GM21528 (cell line): ENCODE results near the gene C3orf18.
A peak's percentile ranks its signal among the peaks of the same experiment; 100 is the strongest.

Experiments
- ATAC-seq: cut with Tn5 transposase; IDR thresholded peaks from one replicate; pipeline ENCODE4 v1.9.1; 2021; ENCODE audit warnings: mild to moderate bottlenecking, moderate library complexity; ENCODE audit not compliant: unreplicated experiment, low FRiP score

Gene C3orf18

GRCh38 chr3:50604110-50604621 lies 36.6 kb upstream of the C3orf18 start:
- ATAC-seq = no peak

DNA sequence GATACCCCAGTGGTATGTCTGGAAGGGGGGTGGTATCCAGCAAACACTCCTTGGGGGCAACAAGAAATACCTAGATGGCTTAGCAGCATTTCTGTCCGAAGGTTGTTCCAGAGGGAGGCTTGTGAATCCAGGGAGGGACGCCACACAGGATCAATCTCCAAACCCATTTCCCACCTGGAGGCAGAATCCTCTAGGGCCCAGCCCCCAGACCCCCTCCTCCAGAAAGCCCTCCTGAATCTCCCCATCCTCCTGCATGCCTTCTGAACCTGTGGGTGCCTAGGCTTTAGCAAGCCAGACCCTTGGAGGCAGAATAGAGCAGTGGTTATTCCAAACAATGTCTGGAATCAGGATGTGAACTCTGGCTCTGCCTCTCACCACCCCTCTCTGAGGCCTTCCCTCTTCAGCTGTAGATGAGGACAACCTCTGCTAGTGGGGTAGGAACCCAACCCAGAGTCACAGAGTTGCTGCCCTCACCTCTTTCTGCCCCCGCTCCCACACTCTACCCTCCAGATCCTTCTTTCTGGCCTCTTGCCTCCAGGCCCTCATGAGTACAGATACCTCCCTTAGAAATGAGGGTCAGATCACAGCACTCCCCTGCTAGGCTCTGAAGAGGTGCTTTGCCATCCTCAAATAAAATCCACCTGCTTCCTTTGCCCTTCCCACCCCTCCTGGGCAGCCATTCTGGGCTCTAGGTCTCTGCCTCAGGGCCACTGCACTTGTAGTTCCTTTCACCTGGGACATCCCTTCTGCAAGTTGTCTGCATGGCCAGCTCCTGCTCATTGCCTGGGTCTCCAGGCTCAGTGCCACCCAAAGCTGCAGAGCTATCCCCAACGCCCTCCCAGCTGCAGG lies 35.9 kb upstream of the C3orf18 start:
- no peak for ATAC-seq

GRCh38 chr3:50602595-50603191 lies 35.1 kb upstream of the C3orf18 start:
- no peak for ATAC-seq

DNA sequence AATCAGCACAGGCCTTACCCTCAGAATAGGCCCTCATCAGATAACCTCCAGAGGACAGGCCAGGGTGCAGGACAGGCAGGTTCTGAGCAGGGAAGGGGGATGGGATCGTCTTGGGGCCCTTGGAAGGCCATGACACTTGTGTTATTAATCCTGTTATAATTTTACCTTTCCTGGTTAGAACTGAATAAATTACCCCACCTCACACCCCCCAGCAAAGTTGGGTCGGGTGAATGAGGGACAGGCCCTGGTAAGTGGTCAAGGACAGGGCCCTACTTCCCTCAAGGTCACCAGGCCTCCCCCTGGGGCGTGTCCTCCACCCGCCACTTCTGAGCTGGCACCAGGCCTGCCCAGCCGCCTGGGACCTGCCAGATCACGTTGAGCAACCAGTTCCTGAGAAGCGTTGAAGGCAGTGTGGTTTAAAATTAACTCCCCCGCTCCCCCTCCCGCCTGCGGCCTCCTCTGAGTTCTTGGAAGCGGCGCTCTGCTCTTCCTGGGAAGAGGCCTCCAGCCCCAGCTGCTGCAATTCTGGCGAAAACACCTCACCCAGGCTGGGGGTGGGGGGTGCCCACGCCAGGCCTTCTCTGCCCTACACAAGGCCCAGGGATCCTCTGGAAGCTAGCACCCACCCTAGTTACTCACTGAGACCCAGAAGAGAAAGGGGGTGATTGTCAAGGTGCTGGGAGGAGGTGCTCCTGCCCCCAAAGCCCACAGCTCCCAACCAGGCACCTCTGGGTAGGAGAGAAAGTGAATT lies 33.5 kb upstream of the C3orf18 start:
- ATAC-seq = no peak

DNA sequence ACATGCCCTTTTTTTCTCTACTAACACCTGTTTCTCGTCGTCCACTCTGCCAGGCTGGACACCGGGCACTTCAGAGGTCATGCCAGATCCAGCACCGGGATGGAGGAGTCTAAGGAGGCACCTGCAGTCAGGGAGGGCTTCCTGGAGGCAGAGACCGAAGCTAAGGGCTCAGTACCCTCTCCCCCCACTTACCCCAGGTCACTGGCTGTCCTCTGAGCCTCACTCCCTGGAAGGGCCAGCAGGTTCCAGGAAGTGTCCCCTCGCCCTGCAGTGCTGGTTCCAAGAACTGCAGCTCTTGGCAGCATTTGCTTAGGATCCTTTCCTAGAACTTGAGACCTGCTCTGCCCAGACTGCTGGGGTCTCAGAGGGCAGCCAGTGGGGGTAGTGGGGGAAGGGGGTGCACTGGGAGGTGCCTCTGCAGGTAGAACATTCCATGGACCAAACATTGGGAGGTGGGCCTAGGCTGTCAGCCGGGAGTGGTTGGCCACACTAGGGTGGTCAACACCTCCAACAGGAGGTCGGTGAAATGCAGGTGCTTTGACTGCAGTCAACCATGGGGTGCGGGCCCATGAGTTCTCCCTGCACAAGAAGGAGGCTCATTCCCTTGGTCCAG lies 32.7 kb upstream of the C3orf18 start:
- ATAC-seq = no peak

DNA sequence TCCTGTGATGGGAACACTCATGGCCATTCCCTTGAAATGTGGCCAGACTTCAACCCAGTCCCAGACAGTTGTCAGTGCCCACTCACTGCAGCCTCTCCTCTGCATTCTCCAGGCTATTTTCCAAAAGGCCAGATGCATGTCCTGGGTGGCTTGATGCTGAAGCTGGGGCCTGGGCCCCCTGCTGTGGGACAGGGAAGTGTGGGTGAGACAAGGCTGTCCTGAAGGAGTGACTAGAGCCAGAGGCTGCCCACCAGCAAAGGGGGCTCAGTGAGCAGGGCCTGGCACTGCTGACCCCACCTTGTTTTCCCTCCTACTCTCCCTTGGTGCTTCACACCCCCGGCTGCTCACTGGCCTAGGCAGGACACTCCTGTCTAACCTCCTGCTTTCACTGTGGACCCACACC lies 32.2 kb upstream of the C3orf18 start:
- no peak for ATAC-seq

- ATAC-seq = no peak
Measured at GRCh38 chr3:50599115-50599715, 31.7 kb upstream of the C3orf18 start.

GRCh38 chr3:50594253-50594785 lies 26.8 kb upstream of the C3orf18 start:
- no peak for ATAC-seq

- no peak for ATAC-seq
Measured at GRCh38 chr3:50592568-50592967, 25.0 kb upstream of the C3orf18 start.

DNA sequence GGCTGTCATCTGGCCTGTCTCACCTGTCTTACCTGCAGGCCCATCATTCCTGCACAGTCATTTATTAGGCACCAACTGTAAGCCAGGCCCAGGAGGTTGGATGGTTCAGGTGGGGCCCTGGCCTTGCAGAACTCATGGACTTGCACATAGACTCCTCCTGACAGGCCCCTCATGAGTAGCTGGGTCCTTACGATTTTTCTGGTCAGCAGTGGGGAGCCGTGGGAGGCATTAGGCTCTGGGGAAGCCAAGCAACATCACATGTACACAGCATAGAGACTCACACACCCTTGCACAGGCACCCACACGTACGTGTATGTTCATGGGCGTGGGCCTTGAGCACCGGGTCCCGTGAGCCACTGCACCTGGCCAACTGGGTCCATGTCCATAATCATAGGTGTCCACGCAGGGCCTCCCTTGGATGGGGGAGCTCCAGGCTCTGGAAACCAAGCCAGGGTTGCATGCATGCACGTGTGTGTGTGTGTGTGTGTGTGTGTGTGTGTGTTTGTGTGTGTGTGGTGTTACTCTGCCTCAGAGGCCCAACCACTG lies 23.7 kb upstream of the C3orf18 start:
- ATAC-seq = peak; percentile 10

DNA sequence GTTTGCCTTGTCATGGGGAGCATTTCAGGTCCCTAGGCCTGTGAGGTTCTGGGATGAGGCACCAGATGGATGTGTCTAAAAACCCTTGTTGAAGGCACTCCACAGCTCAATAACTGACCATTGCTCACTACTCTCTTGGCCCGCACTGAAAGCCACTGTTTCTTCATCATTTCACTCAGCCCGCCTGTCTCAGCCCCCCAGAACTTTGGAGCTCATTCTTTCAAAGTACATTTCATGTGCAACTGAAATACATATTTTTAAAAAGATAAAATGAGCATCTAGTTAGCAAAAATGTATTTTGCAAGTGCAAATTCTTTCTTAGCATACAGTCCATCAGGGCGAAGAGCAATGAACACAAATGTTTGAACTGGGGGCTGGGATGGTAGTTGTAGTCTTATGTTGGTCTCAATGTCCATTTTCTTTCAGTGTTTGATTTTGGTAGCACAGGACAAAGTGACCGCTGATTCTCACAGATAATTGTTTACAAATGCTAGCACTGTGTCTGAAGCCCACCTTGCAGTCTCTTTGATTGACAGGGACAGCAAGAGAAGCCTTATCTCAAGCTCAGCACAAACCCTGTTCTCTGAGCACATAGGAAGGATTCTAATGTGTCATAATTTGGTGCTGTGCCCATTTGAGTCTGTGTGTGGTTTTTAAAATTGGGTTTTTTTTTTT lies 21.3 kb upstream of the C3orf18 start:
- ATAC-seq = no peak

DNA sequence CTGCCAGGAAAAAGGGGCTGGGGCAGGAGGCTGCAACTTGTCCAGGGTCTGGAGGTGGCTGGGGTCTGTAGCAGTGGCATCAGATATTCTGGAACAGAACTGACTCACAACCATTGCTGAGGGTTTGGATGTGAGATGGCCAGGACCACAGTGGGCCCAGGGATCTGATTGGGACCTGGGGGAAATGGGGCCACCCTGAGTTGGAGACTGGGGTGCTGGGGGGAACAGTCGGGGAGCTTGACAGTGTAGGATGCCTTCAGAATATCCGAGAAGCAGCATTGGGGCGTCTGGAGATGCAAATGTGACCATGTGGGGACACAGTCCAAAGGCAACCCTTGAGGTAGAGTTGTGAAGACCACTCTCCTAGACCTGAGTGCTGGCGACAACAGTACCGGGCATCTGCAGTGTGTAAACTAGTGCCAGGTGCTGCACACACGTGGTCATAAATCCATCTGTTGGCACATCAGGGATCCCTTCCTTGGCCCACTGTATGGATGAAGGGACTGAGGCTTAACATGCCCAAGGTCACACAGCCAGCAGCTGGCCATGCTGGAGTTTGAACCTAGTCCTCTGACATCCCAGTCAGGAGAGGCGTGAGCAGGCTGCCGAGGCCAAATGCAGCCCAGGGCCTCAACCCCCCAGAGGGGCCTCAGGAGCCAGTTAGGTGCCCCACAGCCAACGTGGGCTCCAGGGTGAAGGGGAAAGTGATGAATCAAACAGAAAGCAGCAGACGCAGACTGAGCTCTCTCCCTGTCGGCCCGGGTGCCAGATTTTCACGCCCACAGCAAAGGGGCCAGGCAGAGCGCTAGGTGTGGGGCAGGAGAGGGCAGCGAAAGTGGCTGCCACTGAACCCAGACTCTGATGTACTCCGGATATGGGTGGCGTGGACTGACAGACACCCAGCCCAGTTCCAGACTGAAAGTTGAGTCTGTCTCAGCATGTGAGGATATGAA lies 20.5 kb upstream of the C3orf18 start:
- no peak for ATAC-seq

- ATAC-seq = no peak
Measured at GRCh38 chr3:50587373-50587772, 19.8 kb upstream of the C3orf18 start.

- no peak for ATAC-seq
Measured at GRCh38 chr3:50586763-50587070, 19.2 kb upstream of the C3orf18 start.

GRCh38 chr3:50585919-50586762 lies 18.6 kb upstream of the C3orf18 start:
- ATAC-seq = no peak

GRCh38 chr3:50584391-50584790 lies 16.8 kb upstream of the C3orf18 start:
- no peak for ATAC-seq

DNA sequence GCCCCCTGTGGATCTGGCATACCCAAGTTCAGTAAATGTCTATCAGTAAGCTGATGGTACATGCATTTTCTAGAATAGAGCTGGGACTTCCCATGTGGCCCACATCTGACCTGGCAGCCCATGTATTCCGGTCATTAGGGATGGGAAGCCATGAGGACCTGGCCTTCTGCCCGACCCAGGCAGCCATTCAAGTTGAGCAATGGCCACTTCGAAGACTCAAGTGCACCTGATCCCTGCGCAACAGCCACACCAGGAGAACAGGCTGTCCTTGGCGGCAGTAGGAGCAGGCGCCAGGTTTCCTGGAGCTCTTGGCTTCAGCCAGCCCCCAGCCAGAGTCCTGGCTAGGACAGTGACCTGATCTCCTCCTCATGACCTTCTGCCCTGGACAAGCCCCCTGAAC lies 16.4 kb upstream of the C3orf18 start:
- no peak for ATAC-seq

- no peak for ATAC-seq
Measured at GRCh38 chr3:50582083-50582482, 14.5 kb upstream of the C3orf18 start.
